Lower leg skin (tissue), 4 donors: ENCODE data around the gene MTFR2. TPM values are rescaled to one million over a fixed set of nuclear protein-coding genes. Genes with fewer than 3 reads are reported as not detected.

Experiments used
- DNase-seq, 2 donors: peaks; one replicate each; pipeline ENCODE4 v3.0.0-alpha.2; 2019; ENCODE audit warnings: low spot score in 2 of 2
- H3K4me3 ChIP-seq: fragments of 200-600 bp; sonication (generic); 2 replicates; pipeline ENCODE4 v1.5.1; 2017; ENCODE audit warnings: mild to moderate bottlenecking, low read depth; ENCODE audit not compliant: poor library complexity, severe bottlenecking
- CTCF ChIP-seq, 3 donors: fragments of 450-650 bp; IDR thresholded peaks; one replicate each; pipeline ENCODE4 v1.5.1; 2016; ENCODE audit warnings: antibody characterized with exemption in 3 of 3, mild to moderate bottlenecking in 3 of 3, moderate library complexity in 2 of 3
- POLR2A ChIP-seq, 2 donors: fragments of 450-650 bp; IDR thresholded peaks; one replicate each; pipeline ENCODE4 v1.6.1; 2016 to 2017; ENCODE audit warnings: antibody characterized with exemption in 2 of 2, mild to moderate bottlenecking in 1 of 2, moderate library complexity in 1 of 2
- WGBS, 2 donors: methylation state at CpG; one replicate each; pipeline ENCODE4 v1.1.5; 2018; 5-methylcytosine and 5-hydroxymethylcytosine counted together
- intact Hi-C: fragments of 100-400 bp; cut with DNase I; formaldehyde crosslinking; loops from one replicate; pipeline ENCODE4 v1.15.0; 2023; ENCODE audit warnings: low total_unique reads
- total RNA-seq, 4 donors: library from RNA; depleted of rRNA; stranded (reverse); fragments of >200 nt; gene quantifications; one replicate each; pipeline ENCODE4 v1.1.0, GENCODE V29; 2016

Gene MTFR2
- total RNA-seq, 4 donors from 2014 or later: 0.49 to 1.3 (median 0.76) TPM; not detected in 1

GRCh38 chr6:136191606-136192312, 58.4 kb downstream of the MTFR2 start:
- H3K4me3 ChIP-seq: no peak overlapping the region
- no peak for DNase-seq
- WGBS, 2 donors: 93 to 95% methylated on average over 32 of the region's 32 CpGs
- TF ChIP-seq CTCF (IDR thresholded peaks at IDR 0.05) (no peak), POLR2A (IDR thresholded peaks at IDR 0.05) (no peak)
- intact Hi-C loops: no loop called here

- H3K4me3 ChIP-seq: no peak overlapping the region
- DNase-seq: no peak
- TF ChIP-seq POLR2A (IDR thresholded peaks at IDR 0.05) (no peak), CTCF (IDR thresholded peaks at IDR 0.05) (no peak)
- intact Hi-C loops: no loop called here
- WGBS, 2 donors: 86 to 94% methylated on average over 3 of the region's 3 CpGs
Observed at GRCh38 chr6:136189104-136189503, 61.0 kb downstream of the MTFR2 start.

GRCh38 chr6:136188486-136188885, 61.6 kb downstream of the MTFR2 start:
- TF ChIP-seq POLR2A (IDR thresholded peaks at IDR 0.05) (no peak), CTCF (IDR thresholded peaks at IDR 0.05) (no peak)
- no peak overlapping the region for H3K4me3 ChIP-seq
- 91 to 94% methylated on average over 2 of the region's 2 CpGs for WGBS, 2 donors
- no peak for DNase-seq
- intact Hi-C loops: no loop called here

GRCh38 chr6:136186363-136186762, 63.7 kb downstream of the MTFR2 start:
- no peak for DNase-seq
- 96 to 100% methylated on average over 1 of the region's 1 CpG for WGBS, 2 donors

GRCh38 chr6:136184738-136185137, 65.4 kb downstream of the MTFR2 start:
- WGBS, 2 donors: 80 to 95% methylated on average over 1 of the region's 1 CpG
- TF ChIP-seq CTCF (IDR thresholded peaks at IDR 0.05) (no peak), POLR2A (IDR thresholded peaks at IDR 0.05) (no peak)

More at GRCh38 chr6:136186363-136186762, 63.7 kb downstream of the MTFR2 start:
- intact Hi-C loops: no loop called here
- TF ChIP-seq POLR2A (IDR thresholded peaks at IDR 0.05) (no peak), CTCF (IDR thresholded peaks at IDR 0.05) (no peak)
- H3K4me3 ChIP-seq: no peak overlapping the region

GRCh38 chr6:136181861-136182260, 68.2 kb downstream of the MTFR2 start:
- 91% methylated on average over 1 of the region's 1 CpG for WGBS, 2 donors
- intact Hi-C loops: no loop called here
- no peak for DNase-seq
- H3K4me3 ChIP-seq: no peak overlapping the region
- TF ChIP-seq POLR2A (IDR thresholded peaks at IDR 0.05) (no peak), CTCF (IDR thresholded peaks at IDR 0.05) (no peak)

More at GRCh38 chr6:136184738-136185137, 65.4 kb downstream of the MTFR2 start:
- no peak overlapping the region for H3K4me3 ChIP-seq
- no peak for DNase-seq
- intact Hi-C loops: no loop called here
